ENCODE measurements around the gene AADACL4.

DNA sequence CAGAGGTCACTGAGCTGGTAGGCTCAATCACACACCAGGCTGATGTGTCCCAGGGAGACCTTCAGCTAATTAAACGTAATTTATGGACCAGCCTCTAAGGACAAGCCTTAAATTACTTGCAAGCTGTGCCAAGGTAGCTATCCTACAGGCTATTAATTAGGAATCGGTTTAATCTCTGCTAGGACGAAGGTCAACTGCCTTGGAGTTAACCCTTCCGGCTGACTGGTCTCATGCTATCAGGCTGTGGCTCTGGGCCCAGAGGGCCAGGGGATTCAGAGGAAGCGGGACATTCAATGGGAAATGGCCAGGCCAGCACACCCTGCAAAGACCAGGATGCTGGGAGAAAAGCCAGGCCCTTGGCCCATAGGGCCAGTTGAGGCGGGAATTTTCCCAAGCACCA lies 44.9 kb upstream of the AADACL4 start:
- TF ChIP-seq CTCF (IDR thresholded peaks at IDR 0.05; ENCODE audit: borderline replicate concordance, extremely low read depth, low read length, poor library complexity, severe bottlenecking) = no peak
- no peak for TF ChIP-seq EZH2 (IDR thresholded peaks at IDR 0.05; ENCODE audit: borderline replicate concordance, low read depth, low read length, severe bottlenecking)
